NCI-H510A (cell line): ENCODE measurements around the gene TCTN3.
A peak's percentile ranks its signal among the peaks of the same experiment; 100 is the strongest.
"Not testable (repeated sequence)": the region's sequence is repeated elsewhere in the genome, so short reads cannot be mapped to it uniquely, and the experiment has no call there.

Source experiments
- DNase-seq: peaks from one replicate; lab custom pipeline; 2025; lab: John Stamatoyannopoulos, UW

The TCTN3 gene

DNA sequence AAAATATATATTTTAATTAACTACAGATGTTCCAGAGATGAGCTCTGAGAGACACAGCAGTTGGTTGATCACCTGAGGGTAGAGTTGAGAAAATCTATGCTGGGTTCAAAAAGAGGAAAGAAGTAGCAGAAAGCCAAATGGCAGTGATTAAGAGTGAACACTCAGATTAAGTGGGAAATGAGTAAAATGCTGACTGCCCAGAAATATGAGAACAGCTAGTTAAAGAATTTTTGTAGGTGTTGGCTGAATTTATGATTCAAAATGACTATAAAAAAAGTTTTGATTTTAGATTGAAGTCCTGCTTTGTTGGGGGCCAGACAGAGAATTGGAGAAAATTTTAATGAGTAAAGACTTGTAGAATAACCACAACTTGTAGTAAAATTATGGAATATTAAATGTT is 9.8 kb downstream of the TCTN3 start:
- DNase-seq: no peak

DNA sequence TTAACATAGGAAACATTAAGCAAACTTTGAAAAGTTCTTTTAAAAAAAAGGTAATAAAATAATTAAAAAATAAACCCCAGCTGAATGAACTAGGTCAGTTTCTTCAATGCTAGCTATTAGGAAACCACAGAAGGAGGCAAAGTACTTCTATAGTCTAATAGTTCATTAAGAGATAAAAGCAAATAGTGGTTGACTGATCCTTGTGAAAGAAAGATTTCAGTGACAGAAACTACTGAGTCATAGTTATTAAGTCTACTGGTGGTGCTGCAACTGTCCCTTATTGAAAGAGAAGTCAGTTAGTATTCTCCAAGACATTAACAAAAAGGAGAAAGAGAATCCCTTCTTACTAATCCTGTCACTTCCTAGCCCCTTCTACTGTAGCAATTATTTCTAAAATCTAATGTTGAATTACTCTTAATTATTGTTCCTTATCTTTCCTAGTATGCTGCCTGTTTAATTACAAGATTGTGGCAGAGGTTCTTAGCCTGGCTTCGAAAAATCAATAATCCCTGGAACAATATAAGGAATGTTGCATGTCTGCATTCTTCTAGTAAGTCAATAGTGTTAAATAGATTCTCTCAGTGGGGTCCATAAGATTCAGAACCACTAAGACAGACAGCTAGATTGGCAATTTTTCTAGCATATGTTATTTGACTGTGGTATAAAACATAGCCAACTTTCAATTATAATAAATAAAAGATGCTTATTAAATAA is 18.2 kb downstream of the TCTN3 start:
- DNase-seq: no peak

DNA sequence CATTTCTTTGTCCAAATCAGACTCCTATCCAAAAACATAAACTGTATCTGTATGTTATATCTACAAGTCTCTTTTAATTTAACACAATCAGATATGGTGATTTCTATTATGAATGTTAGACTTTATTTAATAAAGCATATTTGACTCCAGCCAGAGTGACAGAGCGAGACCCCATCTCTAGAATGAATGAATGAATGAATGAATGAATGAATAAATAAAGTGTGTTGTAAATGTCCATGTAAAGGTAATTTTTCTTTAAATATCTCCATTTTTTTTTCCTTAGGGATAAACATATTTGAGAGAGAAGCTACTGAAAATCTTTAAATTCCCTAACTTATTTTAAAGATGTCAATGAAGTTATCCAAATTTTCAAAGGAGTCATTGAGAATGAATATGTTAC is 19.1 kb downstream of the TCTN3 start:
- DNase-seq: no peak

DNA sequence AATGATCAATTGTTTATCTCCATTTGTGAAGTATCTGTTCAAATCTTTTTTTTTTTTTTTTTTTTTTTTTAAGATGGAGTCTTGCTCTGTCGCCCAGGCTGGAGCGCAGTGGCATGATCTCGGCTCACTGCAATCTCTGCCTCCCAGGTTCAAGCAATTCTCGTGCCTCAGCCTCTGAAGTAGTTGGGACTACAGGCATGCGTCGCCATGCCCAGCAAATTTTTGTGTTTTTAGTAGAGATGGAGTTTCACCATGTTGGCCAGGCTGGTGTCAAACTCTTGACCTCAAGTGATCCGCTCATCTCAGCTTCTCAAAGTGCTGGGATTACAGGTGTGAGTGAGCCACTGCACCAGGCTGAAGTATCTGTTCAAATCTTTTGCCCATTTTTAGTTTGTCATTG is 21.1 kb downstream of the TCTN3 start:
- not testable (repeated sequence) for DNase-seq

DNA sequence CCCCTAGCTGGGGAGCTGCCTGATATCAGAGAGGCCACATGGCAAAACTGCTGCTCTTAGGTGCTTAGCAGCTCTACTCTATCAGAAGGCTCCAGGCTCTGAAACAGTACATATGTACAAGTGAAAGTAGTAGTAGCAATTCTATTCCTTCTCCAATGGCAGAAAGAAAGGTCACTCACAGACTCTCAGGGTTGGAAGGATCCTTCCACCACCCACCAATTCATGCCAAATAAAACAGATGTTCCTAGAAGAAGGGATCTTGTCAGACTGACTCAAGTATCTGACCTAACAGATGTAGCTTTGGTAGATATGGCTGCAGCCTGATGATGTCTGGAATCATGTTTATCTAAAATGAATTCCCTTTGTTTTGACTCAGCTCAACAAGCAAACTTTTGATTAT is 29.2 kb downstream of the TCTN3 start:
- no peak for DNase-seq

DNA sequence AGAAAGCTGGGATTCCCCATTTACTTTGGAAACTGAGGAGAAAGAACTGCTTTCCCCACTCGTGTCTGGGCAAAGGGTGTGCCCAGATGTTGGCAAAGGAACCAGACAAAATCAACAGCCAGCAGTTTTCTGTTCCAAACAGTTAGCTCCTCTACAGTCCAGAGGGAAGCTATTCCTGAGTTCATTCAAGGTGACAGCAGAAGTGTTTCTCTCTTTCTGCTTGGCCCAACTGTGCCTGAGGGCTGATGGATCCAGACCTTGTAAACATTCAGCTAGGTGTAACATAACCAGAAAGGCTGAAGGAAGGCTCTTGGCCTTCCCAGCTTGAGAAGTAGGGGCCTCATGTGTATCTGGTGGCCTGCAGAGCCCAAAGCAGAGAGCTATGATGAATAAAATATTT is 30.2 kb downstream of the TCTN3 start:
- DNase-seq: no peak

DNA sequence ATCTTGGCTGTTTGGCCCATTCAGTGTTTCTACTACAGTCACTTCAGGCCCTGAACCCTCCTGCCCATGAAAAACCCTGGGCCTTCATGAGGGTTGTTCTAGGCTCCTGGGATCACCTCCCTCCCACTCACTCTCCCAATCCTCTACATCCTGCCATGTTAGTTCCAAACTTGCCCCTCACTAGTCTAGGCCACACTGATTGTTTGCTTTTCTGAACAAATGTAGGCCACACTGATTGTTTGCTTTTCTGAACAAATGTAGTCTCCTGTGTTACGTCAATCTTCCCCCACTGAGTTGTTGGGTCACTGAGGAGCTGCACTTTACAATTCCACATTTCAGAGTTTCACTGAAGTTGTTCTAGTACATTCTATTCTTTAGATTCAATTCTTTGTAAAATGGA is 31.9 kb downstream of the TCTN3 start:
- no peak for DNase-seq

DNA sequence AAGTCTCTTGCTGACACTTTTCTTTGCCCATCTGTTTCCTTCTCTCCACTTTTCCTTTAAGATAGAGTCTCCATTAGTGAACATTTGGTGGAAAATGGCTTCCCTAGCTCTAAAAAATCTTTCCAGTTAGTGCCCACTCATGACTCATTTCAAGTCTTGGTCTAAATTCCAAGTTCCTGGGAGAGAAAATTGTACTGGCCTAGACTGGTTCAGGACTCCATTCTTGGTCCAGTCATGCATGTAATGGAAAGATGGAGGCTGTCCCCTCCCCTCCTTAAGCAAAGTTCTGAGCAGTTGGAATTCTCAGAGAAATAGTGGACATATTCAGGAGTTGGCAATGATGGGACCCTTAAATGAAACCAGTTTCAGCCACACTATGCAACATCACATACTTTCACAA is 33.4 kb downstream of the TCTN3 start:
- DNase-seq: no peak

DNA sequence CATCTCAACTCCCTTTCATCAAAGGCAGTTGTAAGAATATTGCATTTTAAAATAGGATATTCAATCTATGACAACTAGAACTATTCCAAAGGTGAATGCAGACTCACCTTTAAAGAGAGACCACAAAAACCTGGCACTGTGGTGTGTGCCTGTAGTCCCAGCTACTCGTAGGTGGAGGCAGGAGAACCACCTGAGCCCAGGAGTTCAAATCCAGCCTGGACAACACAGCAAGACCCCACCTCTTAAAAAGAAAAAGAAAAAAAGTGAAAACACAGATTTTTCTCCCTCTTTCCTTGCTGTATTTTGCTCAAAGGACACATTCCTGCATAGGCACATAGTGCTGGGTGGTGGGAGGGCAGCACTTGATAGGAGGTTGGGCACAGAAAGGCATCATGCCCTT is 36.5 kb downstream of the TCTN3 start:
- DNase-seq: no peak

DNA sequence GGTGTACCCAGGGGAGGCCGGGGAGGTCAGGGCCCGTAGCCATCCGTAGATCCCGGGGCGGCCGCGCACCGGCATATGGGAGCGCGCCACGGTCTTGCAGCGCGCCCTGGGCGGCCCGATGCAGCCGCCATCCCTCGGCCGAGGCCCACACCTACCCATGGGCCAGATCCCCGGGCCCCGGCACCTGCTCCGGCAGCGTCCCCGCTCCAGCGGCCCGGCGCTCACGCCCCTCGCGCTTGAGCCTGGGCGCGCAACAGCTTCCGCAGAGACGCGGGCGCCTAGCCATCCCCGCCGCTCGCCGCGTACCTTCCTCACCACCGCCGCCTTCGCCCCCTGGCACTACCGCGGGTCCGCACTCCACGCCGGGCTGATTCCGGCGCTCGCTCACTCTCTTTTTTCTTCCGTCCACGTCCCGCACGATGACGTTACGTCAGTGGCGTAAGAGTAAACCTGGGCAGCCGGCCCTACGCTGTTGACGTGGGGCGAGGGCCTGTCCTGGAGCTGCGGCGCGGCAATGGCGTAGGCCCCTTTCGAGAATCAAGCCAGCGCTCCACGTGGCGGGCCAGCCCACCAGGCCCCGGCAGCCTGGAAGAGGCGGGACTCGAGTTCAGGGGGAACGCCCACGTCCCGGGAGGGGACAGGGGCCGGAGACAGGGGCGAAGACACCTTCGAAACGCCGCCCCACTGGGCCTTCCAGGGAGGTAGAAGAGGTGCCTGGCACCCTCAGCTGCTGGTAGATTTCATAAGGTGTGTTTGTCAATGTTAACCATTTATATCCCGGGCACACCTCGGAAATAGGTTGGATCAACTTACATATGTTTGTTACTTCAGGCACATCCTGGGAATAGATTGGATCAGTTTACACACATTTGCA is 37.2 kb downstream of the TCTN3 start, which contains the start of gene ALDH18A1:
ALDH18A1 (minus strand) TSS at position 421 of the 874 bp plus-strand sequence. CDS start 3,334 bp downstream, outside the sequence.
- peak; percentile 88 for DNase-seq

DNA sequence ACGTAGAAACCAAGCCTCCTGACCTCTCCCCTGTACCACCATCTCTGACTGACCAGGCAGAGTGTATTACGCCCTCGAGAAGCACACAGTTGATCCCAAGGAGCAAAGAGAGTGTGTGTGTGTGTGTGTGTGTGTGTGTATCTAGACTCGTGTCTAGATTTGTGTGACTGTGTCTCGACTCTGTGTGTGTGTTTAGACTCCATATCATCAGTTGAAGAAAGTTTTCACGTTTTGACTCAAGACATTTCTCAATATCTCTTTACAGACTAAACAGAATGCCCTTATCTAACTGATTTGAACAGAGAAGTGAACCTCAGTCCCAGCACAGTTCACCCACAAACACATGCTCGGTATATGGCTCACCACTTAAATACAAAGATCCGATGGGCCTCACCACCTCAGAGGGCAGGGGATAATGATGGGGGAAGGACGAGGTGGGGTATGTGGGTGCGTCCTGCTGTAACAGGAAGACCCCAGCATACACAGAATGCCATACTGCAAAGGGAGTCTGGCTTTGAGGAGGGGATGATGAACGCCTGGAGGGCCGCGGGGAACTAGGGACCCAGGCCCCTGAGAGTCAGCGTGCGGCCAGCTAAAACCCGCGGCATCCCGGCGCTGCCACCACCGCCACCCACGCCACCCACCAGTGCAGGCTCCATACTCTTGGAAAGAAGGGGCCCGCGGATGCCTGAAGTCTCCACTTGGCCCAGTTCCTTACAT is 38.0 kb downstream of the TCTN3 start:
- no peak for DNase-seq

DNA sequence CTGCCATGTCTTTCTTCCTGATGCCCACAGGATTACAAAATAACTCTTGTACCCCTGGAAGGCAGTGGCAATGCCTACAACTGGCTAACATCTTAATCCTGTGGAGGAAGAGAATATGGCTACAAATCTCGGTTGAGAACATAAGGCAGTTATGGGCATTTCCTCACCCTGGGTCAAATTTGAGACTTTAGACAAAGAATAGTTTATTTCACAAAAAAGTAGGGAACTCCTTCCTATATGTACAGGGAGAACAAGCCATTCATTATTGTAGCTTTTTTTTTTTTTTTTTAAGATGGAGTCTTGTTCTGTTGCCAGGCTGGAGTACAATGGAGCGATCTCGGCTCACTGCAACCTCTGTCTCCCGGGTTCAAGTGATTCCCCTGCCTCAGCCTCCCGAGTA is 39.8 kb downstream of the TCTN3 start:
- no peak for DNase-seq

DNA sequence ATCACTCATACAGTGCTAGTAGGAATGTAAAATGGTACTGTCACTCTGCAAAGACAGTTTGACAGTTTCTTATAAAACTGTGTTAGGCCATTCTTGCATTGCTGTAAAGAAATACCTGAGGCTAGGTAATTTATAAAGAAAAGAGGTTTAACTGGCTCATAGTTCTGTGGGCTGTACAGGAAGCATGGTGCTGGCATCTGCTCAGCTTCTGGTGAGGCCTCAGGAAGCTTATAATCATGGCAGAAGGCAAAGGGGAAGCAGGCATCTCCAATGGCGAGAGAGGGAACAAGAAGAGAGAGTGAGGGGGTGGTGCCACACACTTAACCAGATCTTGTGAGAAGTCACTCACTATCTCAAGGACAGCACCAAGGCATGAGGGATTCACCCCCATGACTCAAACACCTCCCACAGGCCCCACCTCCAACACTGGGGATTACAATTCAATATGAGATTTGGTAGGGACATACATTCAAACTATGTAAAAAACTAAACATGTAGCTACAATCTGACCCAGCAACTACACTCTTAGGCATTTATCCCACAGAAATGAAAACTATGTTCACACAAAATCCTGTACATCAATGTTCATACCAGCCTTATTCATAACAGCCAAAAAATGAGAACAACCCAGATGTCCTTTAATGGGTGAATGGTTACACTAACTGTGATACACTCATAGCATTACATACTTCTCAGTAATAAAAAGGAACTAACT is 42.2 kb downstream of the TCTN3 start:
- DNase-seq: no peak

DNA sequence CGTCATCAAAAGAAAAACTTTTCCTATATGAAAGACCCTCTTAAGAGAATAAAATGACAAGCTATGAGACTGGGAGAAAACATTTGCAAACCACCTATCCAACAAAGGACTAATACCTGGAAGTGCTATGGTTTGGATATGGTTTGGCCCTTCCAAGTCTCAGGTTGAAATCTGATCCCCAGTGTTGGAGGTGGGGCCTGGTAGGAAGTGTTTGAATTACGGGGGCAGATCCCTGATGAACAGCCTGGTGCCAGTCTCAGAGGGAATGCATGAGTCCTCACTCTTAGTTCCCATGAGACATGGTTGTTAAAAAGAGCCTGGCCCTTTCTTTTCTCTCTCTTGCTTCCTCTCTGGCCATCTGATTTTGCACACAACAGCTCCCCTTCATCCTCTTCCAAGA is 43.5 kb downstream of the TCTN3 start:
- DNase-seq: no peak

DNA sequence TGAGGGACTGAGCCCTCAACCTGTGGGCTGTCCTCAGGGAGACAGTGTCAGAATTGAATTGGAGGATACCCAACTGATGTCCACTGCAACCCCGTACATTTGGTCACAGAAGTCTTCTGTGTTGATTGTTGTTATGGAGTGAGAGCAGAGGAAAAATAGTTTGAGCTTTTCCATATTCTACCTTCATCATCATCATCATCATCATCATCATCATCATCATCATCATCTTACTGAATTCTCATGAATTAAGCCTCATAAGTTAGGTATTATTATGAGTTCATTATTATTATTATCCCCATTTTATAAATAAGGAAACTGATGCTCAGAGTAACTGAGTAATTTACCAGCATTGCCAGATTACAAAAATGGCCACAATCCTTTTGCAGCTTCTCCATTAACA is 45.6 kb downstream of the TCTN3 start:
- no peak for DNase-seq

DNA sequence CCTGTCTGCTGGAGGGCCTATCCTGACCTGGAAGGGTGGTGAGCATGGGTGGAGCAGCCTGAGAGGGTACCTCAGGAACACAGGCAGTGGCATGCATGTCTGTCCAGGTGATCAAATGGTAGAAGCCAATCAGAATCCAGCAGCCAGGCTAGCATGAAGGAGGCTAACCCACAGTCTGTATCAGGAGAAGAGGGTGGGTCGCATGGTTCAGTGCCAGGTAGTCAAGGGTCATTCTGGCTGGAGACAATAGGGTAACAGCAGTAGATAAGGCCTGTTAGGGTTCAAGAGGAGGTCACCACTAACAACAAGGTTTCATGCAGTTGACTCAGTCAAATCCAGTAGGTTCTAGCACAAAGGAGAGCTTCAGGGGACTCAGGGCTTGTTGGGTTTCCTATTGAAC is 47.6 kb downstream of the TCTN3 start:
- no peak for DNase-seq

DNA sequence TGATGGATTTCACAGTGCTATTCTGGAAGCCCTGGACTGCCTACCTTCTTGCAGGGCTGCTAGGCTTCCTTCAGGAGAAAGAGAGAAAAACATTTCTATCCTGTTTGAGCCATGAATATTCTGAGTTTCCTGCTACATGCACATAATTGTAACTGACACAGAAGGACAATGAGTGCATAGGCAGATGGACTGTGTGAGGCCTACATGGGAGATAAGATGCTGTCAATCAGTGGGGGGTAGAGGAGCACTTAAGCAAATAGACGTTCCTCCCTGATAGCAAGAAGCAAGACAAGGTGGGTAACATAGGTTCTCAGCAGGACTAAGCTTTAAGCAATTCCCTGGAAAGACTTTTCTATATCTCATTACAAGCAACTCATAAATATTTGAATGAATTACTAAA is 48.8 kb downstream of the TCTN3 start:
- no peak for DNase-seq

DNA sequence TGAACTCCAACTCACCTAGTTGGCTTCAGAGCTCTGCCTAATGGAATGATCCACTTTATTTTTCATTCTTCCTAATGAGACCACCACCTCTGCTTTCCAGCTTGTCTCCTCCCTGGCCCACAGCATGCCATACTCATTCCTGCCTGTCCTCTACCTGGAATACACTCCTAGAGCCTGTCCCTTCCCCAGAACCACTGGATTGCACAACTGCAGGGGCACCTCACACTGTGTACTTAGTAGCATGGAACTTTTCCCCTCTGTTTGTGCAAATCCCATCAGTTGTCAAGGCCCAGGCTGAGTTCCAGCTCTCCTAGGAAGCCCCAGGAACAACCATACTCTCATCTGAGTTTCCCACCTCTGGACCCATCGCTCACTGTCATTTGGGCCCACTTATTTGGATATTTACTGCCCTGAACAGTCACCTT is 52.8 kb downstream of the TCTN3 start:
- DNase-seq: no peak

DNA sequence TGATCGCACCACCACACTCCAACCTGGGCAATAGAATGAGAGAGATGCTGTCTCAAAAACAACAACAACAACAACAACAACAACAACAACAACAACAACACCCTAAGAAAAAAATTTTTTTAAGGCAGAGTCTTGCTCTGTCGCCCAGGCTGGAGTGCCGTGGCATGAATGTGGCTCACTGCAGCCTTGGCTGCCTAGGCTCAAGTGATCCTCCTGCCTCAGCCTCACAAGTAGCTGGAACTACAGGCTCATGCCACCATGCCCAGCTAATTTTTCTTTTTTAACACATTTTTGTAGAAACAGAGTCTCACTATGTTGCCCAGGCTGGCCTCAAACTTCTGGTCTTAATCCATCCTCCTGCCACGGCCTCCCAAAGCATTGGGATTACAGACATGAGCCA is 55.8 kb downstream of the TCTN3 start:
- DNase-seq: no peak

DNA sequence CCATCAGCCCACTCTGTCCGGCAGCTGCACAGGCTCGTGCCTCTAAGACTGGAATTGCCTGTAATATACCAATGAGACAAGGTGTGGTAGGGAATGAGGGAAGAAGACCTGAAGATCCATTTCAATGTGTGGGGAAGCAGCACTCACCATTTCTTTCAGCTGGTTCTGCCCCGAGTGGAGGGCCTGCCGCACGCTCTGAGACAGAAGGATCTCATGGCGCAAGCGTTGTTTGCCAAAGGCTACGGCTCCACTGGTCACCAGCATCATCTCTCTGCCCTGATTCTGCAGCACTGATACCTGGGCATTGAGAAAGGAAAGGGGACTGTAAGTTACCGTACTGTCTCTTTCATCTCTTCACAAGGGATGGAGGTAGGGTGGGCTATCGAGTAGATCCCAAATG is 56.6 kb downstream of the TCTN3 start:
- DNase-seq: no peak

DNA sequence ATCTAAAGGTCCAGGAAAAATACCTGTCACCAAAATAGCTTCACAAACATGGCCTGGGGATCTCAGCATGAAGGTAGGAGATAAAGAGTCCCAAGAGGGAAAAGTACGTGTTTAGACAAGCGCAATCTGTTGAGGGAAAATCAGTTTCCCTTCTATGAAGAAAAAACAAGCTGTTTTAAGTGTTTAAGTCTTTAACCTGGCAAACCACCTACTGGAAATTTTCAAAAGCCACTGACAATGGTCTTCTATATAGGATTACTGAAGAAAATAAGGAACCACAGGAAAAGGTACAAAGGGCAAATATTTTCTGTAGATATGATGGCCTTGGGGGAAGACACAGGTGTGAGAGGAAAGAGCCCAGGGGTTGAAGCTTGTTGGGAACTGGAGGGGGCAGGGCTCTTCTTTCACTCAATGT is 58.4 kb downstream of the TCTN3 start:
- no peak for DNase-seq

DNA sequence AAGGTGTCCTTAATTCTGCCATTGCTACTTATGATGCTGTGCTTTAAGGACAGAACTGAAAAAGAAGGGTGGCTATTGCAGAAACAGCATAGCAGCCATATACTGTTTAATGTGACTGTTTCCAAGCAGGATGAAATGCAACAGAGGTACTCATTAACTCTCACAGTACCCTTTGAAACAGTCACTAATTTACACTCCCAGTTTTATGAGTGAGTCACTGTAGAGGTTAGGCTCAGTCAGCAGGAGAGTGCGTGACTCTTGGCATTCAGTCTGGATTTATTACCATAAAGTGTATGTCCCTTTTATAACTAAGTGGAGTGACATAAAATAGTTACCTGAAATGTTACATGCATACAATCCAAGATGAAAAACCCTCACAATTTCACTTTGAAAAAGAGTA is 64.9 kb downstream of the TCTN3 start:
- DNase-seq: no peak
